GM20431 (cell line): ENCODE measurements around the gene EEF2K.

ENCODE experiments used
- in situ Hi-C: fragments of 300-500 bp; cut with MseI, MboI; formaldehyde crosslinking; loops from one replicate; pipeline ENCODE4 v1.15.0; 2020; ENCODE audit warnings: low sequenced_read_pairs; ENCODE audit not compliant: unreplicated experiment

Gene EEF2K

GRCh38 chr16:22308824-22309520, 102.9 kb downstream of the EEF2K start:
- in situ Hi-C loops: no loop called here

- in situ Hi-C loops: no loop called here
Measured at GRCh38 chr16:22311520-22311919, 105.4 kb downstream of the EEF2K start.

- in situ Hi-C loops: no loop called here
Measured at GRCh38 chr16:22312897-22313781, 107.1 kb downstream of the EEF2K start.

- in situ Hi-C loops: no loop called here
Measured at GRCh38 chr16:22313876-22314470, 107.9 kb downstream of the EEF2K start.

- in situ Hi-C loops: no loop called here
Measured at GRCh38 chr16:22314661-22315626, 108.9 kb downstream of the EEF2K start.

- in situ Hi-C loops: no loop called here
Measured at GRCh38 chr16:22315979-22316378, 109.9 kb downstream of the EEF2K start.

- in situ Hi-C loops: no loop called here
Measured at GRCh38 chr16:22316411-22316811, 110.3 kb downstream of the EEF2K start.

- in situ Hi-C loops: no loop called here
Measured at GRCh38 chr16:22317001-22317530, 111.0 kb downstream of the EEF2K start.

- in situ Hi-C loops: no loop called here
Measured at GRCh38 chr16:22317625-22318024, 111.5 kb downstream of the EEF2K start.

- in situ Hi-C loops: no loop called here
Measured at GRCh38 chr16:22318690-22319358, 112.7 kb downstream of the EEF2K start.

GRCh38 chr16:22320572-22321339, 114.7 kb downstream of the EEF2K start:
- in situ Hi-C loops: no loop called here

GRCh38 chr16:22321340-22322001, 115.4 kb downstream of the EEF2K start:
- in situ Hi-C loops: no loop called here

GRCh38 chr16:22322021-22322471, 116.0 kb downstream of the EEF2K start:
- in situ Hi-C loops: no loop called here

- in situ Hi-C loops: no loop called here
Measured at GRCh38 chr16:22322741-22323140, 116.7 kb downstream of the EEF2K start.

- in situ Hi-C loops: no loop called here
Measured at GRCh38 chr16:22323173-22323958, 117.3 kb downstream of the EEF2K start.

- in situ Hi-C loops: no loop called here
Measured at GRCh38 chr16:22323959-22324786, 118.1 kb downstream of the EEF2K start.
